ENCODE measurements around the gene ABCA7. TPM values are rescaled to one million over a fixed set of nuclear protein-coding genes. Genes with fewer than 3 reads are reported as not detected.
A peak's percentile ranks its signal among the peaks of the same experiment; 100 is the strongest.

The ABCA7 gene
- total and polyA plus RNA-seq, 2 of the 13 experiments (the other 11 are each of a cell fraction or from before 2014, with no cell fraction given): 4.4 to 32.4 TPM

DNA sequence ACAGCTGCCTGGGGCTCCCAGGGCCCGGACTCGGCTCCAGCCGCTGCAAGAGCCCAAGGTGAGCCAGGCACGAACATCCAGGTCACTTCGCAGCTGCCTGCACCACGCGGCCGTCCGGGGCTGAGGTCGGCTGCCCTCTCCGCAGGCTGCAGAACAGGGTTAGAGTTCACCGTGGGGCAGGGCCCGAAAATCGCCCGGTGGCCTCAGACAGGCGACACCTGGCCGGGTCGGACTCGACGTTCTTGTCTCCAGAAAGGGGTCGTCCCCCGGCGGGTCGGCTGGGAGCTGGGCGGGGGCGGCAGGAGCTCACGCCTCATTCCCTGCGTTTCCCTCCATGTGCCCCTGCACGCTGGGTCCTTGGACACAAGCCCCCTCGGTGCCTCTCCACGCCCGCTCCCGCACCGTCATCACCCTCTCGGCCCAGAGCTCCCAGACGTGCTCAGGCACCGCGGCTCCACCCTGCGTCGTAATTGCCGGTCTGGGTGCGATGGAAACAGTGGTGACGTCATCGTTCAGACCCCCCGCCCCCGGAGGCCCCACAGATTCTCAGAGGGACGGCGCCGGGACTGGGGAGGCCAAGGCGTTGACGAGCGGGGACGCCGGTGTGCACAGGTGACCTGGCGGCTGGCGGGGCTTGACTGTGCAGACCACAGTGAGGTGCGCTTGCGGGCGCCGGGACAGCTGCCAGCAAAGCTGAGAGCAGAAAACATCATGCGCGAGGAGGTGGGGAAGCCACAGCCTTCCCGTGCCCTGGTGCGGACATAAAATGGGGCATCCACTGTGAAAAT lies 43.7 kb upstream of the ABCA7 start (continued):
- TF ChIP-seq, protein P1, sequence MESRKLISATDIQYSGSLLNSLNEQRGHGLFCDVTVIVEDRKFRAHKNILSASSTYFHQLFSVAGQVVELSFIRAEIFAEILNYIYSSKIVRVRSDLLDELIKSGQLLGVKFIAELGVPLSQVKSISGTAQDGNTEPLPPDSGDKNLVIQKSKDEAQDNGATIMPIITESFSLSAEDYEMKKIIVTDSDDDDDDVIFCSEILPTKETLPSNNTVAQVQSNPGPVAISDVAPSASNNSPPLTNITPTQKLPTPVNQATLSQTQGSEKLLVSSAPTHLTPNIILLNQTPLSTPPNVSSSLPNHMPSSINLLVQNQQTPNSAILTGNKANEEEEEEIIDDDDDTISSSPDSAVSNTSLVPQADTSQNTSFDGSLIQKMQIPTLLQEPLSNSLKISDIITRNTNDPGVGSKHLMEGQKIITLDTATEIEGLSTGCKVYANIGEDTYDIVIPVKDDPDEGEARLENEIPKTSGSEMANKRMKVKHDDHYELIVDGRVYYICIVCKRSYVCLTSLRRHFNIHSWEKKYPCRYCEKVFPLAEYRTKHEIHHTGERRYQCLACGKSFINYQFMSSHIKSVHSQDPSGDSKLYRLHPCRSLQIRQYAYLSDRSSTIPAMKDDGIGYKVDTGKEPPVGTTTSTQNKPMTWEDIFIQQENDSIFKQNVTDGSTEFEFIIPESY (CRISPR knock-in tag; IDR thresholded peaks at IDR 0.05): peak; percentile 81
- no peak for TF ChIP-seq SMYD3 (CRISPR knock-in tag; IDR thresholded peaks at IDR 0.05)
- no peak for TF ChIP-seq SIN3B (IDR thresholded peaks at IDR 0.05; ENCODE audit: low read length)
- TF ChIP-seq SOX6 (IDR thresholded peaks at IDR 0.05): no peak
- no peak for TF ChIP-seq SOX6 (CRISPR knock-in tag; IDR thresholded peaks at IDR 0.05)
- TF ChIP-seq, protein P2, sequence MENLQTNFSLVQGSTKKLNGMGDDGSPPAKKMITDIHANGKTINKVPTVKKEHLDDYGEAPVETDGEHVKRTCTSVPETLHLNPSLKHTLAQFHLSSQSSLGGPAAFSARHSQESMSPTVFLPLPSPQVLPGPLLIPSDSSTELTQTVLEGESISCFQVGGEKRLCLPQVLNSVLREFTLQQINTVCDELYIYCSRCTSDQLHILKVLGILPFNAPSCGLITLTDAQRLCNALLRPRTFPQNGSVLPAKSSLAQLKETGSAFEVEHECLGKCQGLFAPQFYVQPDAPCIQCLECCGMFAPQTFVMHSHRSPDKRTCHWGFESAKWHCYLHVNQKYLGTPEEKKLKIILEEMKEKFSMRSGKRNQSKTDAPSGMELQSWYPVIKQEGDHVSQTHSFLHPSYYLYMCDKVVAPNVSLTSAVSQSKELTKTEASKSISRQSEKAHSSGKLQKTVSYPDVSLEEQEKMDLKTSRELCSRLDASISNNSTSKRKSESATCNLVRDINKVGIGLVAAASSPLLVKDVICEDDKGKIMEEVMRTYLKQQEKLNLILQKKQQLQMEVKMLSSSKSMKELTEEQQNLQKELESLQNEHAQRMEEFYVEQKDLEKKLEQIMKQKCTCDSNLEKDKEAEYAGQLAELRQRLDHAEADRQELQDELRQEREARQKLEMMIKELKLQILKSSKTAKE (CRISPR knock-in tag; IDR thresholded peaks at IDR 0.05; ENCODE audit: borderline replicate concordance): 0 out of 2 replicates have a peak, but pooled peaks have one; percentile 15
- no peak for TF ChIP-seq MIER3 (CRISPR knock-in tag; IDR thresholded peaks at IDR 0.05; ENCODE audit: borderline replicate concordance)
- no peak for TF ChIP-seq ZFAT (CRISPR knock-in tag; conservative IDR thresholded peaks at IDR 0.05)
- no peak for TF ChIP-seq CEBPG (CRISPR knock-in tag; IDR thresholded peaks at IDR 0.05)
- TF ChIP-seq SMC3 (IDR thresholded peaks at IDR 0.05; ENCODE audit: low read length): no peak
- no peak for TF ChIP-seq ZNF337 (CRISPR knock-in tag; IDR thresholded peaks at IDR 0.05; ENCODE audit: borderline replicate concordance, low read depth)
- TF ChIP-seq, protein P3, sequence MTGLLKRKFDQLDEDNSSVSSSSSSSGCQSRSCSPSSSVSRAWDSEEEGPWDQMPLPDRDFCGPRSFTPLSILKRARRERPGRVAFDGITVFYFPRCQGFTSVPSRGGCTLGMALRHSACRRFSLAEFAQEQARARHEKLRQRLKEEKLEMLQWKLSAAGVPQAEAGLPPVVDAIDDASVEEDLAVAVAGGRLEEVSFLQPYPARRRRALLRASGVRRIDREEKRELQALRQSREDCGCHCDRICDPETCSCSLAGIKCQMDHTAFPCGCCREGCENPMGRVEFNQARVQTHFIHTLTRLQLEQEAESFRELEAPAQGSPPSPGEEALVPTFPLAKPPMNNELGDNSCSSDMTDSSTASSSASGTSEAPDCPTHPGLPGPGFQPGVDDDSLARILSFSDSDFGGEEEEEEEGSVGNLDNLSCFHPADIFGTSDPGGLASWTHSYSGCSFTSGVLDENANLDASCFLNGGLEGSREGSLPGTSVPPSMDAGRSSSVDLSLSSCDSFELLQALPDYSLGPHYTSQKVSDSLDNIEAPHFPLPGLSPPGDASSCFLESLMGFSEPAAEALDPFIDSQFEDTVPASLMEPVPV (CRISPR knock-in tag; IDR thresholded peaks at IDR 0.05): no peak

All from HepG2 (cell line).